Activated T-helper 1 cell treated with anti-CD3 and anti-CD28 coated beads, Interleukin-12 subunit alpha, Interleukin-12 subunit beta, Interleukin-2, Interleukin-4 antibody, amounts not matched to agents 30 ng/mL and 10 ng/mL and 1 ng/mL, durations not matched to agents 14 hours and 24 hours and 36 hours (primary cell): Measurements from ENCODE around the gene TEAD2. TPM values are rescaled to one million over a fixed set of nuclear protein-coding genes. Genes with fewer than 3 reads are reported as not detected.

Source experiments
- DNase-seq: peaks from one replicate; pipeline ENCODE4 v3.0.0; 2021; ENCODE audit warnings: low spot score
- H3K27ac Mint-ChIP-seq: one replicate; pipeline ENCODE4 v1.8.0; 2021; ENCODE audit warnings: mild to moderate bottlenecking, mixed read lengths
- H3K27me3 Mint-ChIP-seq: one replicate; pipeline ENCODE4 v1.8.0; 2022; ENCODE audit warnings: mild to moderate bottlenecking, moderate library complexity, mixed read lengths; ENCODE audit not compliant: insufficient read depth
- H3K36me3 Mint-ChIP-seq: one replicate; pipeline ENCODE4 v1.8.0; 2021; ENCODE audit warnings: low read depth, mixed read lengths
- H3K4me1 Mint-ChIP-seq: one replicate; pipeline ENCODE4 v1.8.0; 2021; ENCODE audit warnings: low read depth, mixed read lengths
- H3K4me3 Mint-ChIP-seq: one replicate; pipeline ENCODE4 v1.8.0; 2021; ENCODE audit warnings: mild to moderate bottlenecking, moderate library complexity, mixed read lengths
- H3K9me3 Mint-ChIP-seq: one replicate; pipeline ENCODE4 v1.8.0; 2021; ENCODE audit warnings: mixed read lengths
- intact Hi-C: fragments of 100-400 bp; cut with micrococcal nuclease; formaldehyde crosslinking; loops from one replicate; pipeline ENCODE4 v1.15.1; 2024
- total RNA-seq: library from RNA; stranded (reverse); gene quantifications from 2 replicates; pipeline ENCODE4 v1.2.3, GENCODE V29; 2022

TEAD2 gene
- total RNA-seq, 1 donor from 2014 or later, result not detected

GRCh38 chr19:49349567-49349966, 12.6 kb downstream of the TEAD2 start:
- no peak overlapping the region for H3K27ac Mint-ChIP-seq
- no peaks in the 10 kb centered on the region for H3K9me3 Mint-ChIP-seq
- no peak overlapping the region for H3K4me3 Mint-ChIP-seq
- H3K36me3 Mint-ChIP-seq, result peaks cover 3% of the 10 kb centered on the region
- intact Hi-C loops, result no loop called here
- H3K27me3 Mint-ChIP-seq, result peaks cover 3% of the 10 kb centered on the region
- no peak for DNase-seq
- H3K4me1 Mint-ChIP-seq, result peaks cover 5% of the 10 kb centered on the region

DNA sequence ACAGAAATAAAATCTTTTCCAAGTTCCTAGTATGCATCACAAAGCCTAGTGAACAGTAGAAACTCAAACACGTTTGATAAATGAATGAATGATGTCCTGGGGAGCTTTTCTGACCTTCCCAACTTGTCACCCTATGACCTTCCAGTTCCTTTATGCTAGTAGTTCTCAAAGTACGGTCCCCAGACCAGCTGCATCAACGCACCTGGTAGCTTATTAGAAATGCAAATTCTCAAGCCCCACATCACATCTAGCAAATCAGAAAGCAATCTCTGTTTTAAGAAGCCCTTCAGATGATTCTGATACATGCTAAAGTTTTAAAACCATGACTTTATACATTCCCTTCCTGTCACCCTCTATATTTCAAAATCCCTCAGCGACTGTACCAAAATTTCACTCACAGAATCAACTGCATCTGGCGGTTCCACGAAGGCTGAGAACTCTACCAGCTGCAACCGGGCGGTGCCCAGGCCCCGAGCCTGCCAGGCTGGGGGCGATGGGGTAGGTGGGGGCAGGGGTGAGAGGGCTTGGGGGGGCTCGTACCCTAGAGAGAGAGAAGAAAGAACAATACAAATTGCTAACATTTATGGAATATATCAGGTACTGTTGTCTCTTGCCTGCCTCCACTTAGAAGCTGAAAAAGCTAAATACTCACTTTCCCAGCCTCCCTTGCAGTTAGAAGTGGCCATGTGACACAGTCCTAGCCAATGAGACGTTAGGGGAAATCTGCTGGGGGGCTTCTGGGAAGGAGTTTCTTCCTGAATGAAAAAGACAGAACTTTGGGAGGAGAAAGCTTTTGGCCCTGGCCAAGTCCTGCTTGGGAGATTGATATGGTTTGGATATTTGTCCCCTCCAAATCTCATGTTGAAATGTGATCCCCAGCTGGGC, 13.7 kb downstream of the TEAD2 start:
- H3K4me3 Mint-ChIP-seq, result no peak overlapping the region
- no peak for DNase-seq
- intact Hi-C loops, result no loop called here
- H3K27me3 Mint-ChIP-seq, result peaks cover 3% of the 10 kb centered on the region
- no peaks in the 10 kb centered on the region for H3K9me3 Mint-ChIP-seq
- H3K4me1 Mint-ChIP-seq, result peaks cover 6% of the 10 kb centered on the region
- H3K27ac Mint-ChIP-seq, result no peak overlapping the region
- peaks cover 4% of the 10 kb centered on the region for H3K36me3 Mint-ChIP-seq

DNA sequence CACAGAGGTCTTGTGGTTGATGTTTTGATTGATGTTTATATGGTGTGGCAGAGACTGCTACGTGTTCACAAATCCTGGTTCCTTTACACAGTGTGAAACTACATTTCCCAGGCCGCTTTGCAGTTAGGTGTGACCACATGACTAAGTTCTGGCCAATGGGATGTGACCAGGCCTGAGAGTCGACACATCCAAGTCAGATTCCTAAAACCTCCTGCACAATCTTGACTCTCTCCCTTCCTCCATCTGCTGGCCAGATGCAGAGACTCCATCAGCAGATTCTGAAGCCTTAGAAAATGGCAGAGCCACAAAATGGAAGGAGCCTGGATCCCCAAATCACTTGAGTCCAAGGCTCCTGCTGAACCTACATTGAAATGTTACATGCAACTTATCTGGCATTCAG, 14.4 kb downstream of the TEAD2 start:
- H3K4me1 Mint-ChIP-seq, result peaks cover 6% of the 10 kb centered on the region
- no peak for DNase-seq
- intact Hi-C loops, result no loop called here
- peaks cover 3% of the 10 kb centered on the region for H3K27me3 Mint-ChIP-seq
- H3K36me3 Mint-ChIP-seq, result peaks cover 4% of the 10 kb centered on the region
- no peak overlapping the region for H3K4me3 Mint-ChIP-seq
- no peaks in the 10 kb centered on the region for H3K9me3 Mint-ChIP-seq
- H3K27ac Mint-ChIP-seq, result no peak overlapping the region

DNA sequence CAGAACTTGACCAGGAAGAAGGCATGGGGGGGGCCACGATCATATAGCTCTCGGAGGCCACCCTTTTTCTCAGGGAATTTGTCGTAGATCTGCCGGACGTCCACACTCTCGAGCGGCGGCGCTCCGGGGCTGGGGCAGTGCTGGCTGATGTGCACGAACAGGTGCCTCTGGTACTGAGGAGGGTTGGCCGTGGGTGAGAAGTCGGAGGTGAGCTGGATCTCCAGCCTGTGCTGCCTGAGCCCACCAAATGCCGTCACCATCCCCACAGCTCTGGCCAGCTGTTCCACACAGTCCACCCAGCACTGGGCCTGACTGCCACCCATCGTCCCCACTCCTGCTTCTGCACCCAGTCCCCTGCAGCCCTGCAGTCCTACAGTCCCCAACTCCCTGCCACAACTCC, 15.0 kb downstream of the TEAD2 start:
- DNase-seq, result no peak
- no peak overlapping the region for H3K4me3 Mint-ChIP-seq
- no peak overlapping the region for H3K27ac Mint-ChIP-seq
- H3K27me3 Mint-ChIP-seq, result peaks cover 3% of the 10 kb centered on the region
- intact Hi-C loops, result no loop called here
- H3K9me3 Mint-ChIP-seq, result no peaks in the 10 kb centered on the region
- H3K36me3 Mint-ChIP-seq, result peaks cover 4% of the 10 kb centered on the region
- peaks cover 6% of the 10 kb centered on the region for H3K4me1 Mint-ChIP-seq

DNA sequence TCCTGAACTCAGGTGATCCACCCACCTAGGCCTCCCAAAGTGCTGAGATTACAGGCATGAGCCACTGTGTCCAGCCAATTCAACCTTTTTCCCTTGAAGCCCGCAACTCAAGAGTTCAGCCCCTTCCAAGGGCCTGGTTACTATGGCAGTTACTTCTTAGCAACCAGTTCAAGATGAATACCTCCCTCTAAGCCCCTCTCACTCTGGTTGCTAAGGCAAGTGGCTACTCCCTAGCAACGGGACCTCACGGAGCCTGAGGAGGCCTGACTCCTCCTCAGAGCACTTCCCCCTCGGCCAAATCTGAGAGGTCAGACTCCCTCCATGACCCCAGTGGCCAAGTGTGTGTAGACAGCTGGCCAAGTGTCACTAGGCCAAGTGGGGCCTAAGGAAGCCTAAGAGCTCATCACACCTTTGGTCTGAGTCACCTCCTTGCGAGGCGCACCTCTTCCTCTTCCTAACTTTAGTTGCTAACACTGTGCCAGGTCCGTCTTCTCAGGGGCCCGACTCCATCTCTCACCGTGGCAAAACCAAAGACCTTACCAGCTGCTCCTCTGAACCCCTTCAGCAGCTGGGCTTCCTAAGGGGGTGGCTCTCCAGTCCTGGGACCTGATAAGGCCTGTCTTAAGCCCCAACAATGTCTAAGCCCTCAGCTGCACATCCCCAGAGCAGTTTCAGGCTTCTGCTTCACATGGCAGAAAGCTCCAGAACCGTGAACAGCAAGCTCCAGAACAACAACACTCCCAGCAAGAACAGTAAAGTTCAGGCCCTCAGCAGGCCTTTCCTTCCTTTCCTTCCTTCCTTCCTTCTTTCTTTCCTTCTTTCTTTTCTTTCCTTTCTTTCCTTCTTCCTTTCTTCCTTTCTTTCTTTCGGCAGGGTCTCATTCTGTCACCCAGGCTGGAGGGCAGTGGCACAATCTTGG, 17.5 kb downstream of the TEAD2 start:
- no peak overlapping the region for H3K27ac Mint-ChIP-seq
- no peaks in the 10 kb centered on the region for H3K9me3 Mint-ChIP-seq
- H3K36me3 Mint-ChIP-seq, result peaks cover 12% of the 10 kb centered on the region

GRCh38 chr19:49343123-49343522, 19.1 kb downstream of the TEAD2 start:
- intact Hi-C loops, result no loop called here
- peaks cover 22% of the 10 kb centered on the region for H3K36me3 Mint-ChIP-seq
- no peak for DNase-seq
- H3K4me3 Mint-ChIP-seq, result no peak overlapping the region
- H3K9me3 Mint-ChIP-seq, result no peaks in the 10 kb centered on the region
- H3K27ac Mint-ChIP-seq, result no peak overlapping the region
- no peaks in the 10 kb centered on the region for H3K27me3 Mint-ChIP-seq
- peaks cover 21% of the 10 kb centered on the region for H3K4me1 Mint-ChIP-seq

More for the DNA sequence above, 17.5 kb downstream of the TEAD2 start:
- intact Hi-C loops, result no loop called here
- Mint-ChIP-seq H3K4me1 (peaks cover 14% of the 10 kb centered on the region), H3K4me3 (no peak overlapping the region), H3K27me3 (no peaks in the 10 kb centered on the region)
- no peak for DNase-seq

GRCh38 chr19:49342291-49342721, 19.9 kb downstream of the TEAD2 start:
- H3K27me3 Mint-ChIP-seq, result no peaks in the 10 kb centered on the region
- H3K27ac Mint-ChIP-seq, result no peak overlapping the region
- DNase-seq, result no peak
- H3K36me3 Mint-ChIP-seq, result peaks cover 27% of the 10 kb centered on the region
- no peaks in the 10 kb centered on the region for H3K9me3 Mint-ChIP-seq
- H3K4me3 Mint-ChIP-seq, result no peak overlapping the region
- H3K4me1 Mint-ChIP-seq, result peaks cover 22% of the 10 kb centered on the region
- intact Hi-C loops, result no loop called here

DNA sequence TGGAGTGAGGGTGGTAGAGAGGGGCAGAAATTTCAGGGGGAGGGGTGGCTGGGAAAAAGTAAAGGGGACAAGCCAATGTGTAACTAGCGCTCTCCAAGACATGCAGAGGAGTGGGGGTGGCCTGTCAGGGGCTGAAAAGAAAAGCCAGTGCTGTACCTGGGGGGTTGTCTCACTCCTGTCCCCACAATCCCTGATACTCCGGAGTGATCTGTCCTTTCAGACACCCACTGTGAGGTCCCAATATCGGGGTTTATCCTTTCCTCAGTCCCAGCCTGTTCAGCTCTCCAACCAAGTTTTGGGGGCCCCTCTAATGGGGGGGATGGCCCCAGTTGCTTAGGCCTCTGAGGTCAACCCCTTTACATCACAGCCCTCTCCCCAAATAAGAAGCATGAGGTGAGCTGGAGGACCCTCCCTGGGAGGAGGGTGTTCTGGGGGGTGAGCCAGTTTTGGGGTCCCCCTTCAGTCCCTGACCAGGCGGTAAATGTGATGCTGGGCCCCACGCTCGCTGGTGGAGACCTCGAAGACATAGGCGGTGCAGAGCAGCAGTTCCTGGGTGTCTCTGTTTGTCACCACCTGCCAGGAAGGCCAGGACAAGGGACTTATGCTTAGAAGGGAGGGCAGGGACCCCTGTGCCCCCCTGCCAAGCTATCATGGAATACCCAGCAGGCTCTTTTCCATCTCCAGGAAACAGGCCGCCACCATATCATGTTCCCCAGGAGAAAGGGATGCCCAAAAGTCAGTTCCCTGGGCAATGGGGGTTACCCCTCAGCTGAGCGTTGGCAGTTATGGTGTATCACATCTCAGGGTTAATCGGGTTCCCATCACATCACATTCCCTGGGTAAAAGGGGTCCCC, 21.1 kb downstream of the TEAD2 start:
- H3K27ac Mint-ChIP-seq, result no peak overlapping the region
- peaks cover 29% of the 10 kb centered on the region for H3K36me3 Mint-ChIP-seq

DNA sequence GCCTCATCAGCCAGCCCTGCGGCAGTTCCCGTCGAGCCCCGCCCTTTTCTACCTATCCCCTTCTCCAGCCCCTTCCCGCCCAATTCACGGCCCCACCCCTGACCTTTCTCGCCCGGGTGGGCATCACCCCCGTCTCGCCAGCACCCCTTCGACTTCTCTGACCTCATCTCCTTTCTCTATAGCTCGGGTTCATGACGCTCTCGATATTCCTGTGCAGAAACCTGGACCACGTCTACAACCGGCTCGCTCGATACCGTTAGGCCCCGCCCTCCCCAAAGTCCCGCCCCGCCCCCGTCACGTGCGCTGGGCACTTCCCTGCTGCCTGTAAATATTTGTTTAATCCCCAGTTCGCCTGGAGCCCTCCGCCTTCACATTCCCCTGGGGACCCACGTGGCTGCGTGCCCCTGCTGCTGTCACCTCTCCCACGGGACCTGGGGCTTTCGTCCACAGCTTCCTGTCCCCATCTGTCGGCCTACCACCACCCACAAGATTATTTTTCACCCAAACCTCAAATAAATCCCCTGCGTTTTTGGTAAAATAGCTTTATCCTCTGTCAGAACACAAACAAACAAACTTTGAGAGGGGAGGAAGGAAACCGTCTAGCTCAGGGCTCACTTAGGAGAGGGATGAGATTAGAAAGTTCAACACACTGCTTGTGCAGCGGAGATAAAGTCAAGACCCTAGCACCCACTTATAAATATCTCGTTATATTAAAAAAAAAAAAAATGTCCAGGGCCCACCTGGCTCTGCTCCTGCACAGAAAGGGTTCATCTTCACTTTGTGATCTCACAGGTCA, 21.9 kb downstream of the TEAD2 start:
- no peaks in the 10 kb centered on the region for H3K9me3 Mint-ChIP-seq
- H3K36me3 Mint-ChIP-seq, result peaks cover 29% of the 10 kb centered on the region
- peaks cover 37% of the 10 kb centered on the region for H3K4me1 Mint-ChIP-seq
- H3K27me3 Mint-ChIP-seq, result no peaks in the 10 kb centered on the region
- intact Hi-C loops, result no loop called here
- no peak for DNase-seq
- H3K4me3 Mint-ChIP-seq, result no peak overlapping the region
- no peak overlapping the region for H3K27ac Mint-ChIP-seq

More for the DNA sequence above, 21.1 kb downstream of the TEAD2 start:
- Mint-ChIP-seq H3K4me3 (no peak overlapping the region), H3K27me3 (no peaks in the 10 kb centered on the region), H3K9me3 (no peaks in the 10 kb centered on the region), H3K4me1 (peaks cover 28% of the 10 kb centered on the region)
- intact Hi-C loops, result no loop called here
- no peak for DNase-seq

- DNase-seq, result no peak
- no peak overlapping the region for H3K4me3 Mint-ChIP-seq
- H3K27me3 Mint-ChIP-seq, result no peaks in the 10 kb centered on the region
- H3K27ac Mint-ChIP-seq, result no peak overlapping the region
- no peaks in the 10 kb centered on the region for H3K9me3 Mint-ChIP-seq
- intact Hi-C loops, result no loop called here
- H3K4me1 Mint-ChIP-seq, result peaks cover 39% of the 10 kb centered on the region
- peaks cover 25% of the 10 kb centered on the region for H3K36me3 Mint-ChIP-seq
Measured at GRCh38 chr19:49339301-49340068, 22.7 kb downstream of the TEAD2 start.

GRCh38 chr19:49338691-49339300, 23.4 kb downstream of the TEAD2 start:
- DNase-seq, result no peak
- Mint-ChIP-seq H3K9me3 (no peaks in the 10 kb centered on the region), H3K36me3 (peaks cover 25% of the 10 kb centered on the region), H3K4me1 (peaks cover 45% of the 10 kb centered on the region), H3K27ac (no peak overlapping the region), H3K4me3 (peak overlapping the region; percentile 47), H3K27me3 (no peaks in the 10 kb centered on the region)
- intact Hi-C loops, result no loop called here
